HG02763 (cell line): Measurements from ENCODE around the gene CORO1C.
A peak's percentile ranks its signal among the peaks of the same experiment; 100 is the strongest.
"Not testable (repeated sequence)": the region's sequence is repeated elsewhere in the genome, so short reads cannot be mapped to it uniquely, and the experiment has no call there.

Source experiments
- ATAC-seq: cut with Tn5 transposase; IDR thresholded peaks from one replicate; pipeline ENCODE4 v1.9.1; 2021; ENCODE audit warnings: mild to moderate bottlenecking, moderate library complexity; ENCODE audit not compliant: unreplicated experiment

CORO1C gene

DNA sequence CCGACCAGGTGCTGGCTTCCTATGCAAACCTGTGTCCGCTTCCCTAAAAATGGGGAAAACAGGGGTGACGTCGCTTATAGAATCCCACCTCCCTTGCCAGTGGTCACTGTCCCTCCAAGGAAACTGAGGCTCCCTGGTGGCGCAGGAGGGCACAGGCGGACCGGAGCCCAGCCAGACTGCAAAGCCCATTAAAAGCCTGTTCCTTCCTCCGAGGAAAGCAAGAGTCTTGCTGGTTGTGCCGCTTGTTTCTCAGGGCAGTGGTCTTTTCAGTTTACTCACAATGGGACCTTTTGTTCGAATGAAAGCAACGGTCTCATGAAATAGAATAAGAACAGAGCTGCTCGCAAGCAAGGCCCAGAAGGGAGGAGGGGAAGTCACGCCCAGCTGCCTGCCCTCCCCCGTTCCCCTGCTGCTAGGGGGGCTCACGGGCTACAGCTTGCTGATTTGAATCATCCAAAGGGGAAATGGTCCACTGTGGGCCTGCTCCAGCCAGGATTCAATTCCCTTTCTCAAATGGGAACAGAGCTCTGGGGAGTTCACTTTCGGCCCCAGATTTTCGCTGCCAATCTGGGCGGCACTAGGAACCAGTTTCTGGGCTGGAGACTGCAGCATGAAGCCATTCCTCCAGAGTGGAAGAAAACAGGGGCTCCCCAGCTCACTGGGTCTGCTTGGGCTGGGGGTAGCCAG is 93.0 kb downstream of the CORO1C start:
- ATAC-seq, result no peak

DNA sequence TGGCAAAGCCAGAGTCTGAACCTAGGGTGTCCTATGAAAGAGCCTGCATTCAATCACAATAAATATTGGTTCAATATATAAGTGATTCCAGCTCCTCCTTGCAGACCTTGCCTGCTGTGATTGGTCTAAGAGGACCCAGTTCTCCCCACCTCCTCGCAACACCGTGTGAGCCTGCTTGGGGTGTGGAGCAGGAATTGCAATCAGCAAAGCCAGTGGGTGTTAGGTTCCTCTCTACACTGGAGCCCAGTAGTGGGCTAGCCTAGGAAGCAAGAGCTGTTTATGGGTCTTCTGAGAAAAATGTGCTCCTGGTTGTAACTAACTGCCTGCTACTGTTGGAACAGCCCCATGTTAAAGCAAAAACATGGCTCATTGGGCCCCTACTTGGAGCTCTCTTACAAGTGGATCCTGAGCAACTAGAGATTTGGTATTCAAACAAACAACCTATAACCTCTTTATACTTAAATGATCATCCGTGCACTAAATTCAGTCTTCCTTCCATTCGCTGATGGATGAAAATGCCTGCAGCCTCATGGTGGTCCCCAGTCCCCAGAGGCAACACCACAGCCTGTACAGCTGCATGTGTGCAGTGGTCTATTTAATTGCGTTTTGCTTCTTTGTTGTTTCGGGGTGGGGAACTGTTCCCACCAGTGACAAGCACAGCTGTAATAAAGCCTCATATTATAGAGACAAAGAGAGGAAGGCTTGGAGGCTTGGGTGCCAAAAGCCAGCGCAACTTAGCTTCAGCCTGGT is 93.9 kb downstream of the CORO1C start:
- no peak for ATAC-seq

DNA sequence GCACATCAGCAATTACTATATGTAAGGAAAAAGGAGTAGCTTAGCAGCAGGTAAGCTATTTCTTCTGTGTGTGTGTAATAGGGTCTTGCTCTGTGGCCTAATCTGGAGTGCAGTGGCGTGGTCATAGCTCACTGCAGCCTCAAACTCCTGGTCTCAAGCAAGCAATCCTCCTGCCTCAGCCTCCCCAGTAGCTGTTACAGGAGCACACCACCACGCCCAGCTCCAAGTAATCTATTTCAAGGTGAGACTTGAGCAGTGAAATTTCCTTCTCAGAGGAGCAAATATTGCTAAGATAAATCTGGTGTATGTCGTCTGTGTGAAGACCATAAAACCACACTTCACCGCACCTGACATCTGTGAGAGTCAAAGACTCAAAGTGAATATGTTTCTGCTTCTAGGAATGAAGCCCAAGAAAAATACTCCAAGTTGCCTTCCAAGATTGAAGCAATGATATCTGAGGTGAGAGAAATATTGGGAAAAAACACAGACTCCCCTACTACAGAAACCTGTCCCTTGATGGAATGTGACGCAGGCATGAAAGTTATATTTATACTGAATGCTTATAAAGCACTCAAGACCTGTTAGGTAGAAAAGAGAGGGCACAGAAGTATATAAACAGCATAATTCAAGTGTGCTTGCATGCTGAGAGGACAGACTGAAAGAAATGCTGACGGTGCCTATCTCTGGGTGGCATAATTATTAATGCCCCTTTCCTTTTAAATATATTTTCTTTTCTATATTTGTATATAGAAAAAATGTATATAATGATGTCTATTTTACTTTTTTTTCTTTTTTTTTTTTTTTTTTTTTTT is 95.1 kb downstream of the CORO1C start:
- no peak for ATAC-seq

DNA sequence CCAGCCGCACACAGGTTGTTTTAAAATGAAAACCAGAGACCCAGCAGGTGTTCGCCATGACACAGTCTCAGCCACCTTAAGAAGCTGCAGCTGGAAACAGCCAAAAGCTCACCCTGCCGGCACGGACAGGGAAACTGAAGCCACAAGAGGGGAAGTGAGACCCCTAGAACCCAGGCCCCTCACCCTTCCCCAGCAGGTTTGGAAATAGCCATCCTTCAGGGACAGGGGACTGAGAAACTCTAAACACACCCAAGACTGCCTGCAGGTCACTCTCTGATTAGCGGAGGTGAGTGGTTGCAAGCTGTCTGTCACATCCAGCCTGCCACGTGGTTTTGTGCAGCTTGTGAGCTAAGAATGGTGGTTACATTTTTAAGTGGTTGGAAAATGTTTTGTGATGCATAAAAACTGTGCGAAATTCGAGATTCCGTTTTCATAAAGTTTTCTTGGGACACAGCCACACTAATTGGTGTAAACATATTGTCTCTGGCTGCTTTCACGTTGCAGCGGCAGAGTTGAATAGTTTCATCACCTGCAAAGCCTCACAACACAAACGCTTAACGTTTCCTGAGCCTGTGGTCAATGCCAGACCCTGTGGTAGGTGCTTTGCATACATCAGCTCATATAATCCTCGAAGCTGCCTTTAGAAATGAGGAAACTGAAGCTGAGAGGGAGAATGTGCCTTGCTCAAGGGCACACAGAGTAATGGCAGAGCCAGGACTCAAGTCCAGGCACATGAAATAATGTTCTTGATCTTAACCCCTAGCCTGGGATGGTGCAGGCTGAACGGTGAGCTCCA is 95.9 kb downstream of the CORO1C start:
- ATAC-seq, result peak; percentile 41

DNA sequence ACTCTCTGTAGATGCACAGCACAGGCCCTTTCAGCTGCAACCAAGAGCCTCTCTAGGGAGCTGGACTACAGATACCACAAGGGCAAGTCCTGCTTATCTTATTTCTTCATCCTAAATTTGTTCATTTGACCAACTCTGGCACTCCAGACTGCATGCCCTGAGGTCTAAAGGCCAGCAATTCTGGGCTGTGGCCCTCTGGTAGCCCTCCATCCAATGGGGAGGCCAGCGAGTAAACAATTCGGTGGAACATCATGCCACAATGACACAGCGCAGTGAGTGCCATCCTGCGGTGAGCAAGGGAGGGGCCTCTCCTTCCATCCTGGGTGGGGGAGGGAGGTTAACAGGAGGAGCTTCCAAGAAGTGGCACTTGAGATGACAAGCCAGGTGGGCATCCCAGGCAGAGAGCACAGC is 97.0 kb downstream of the CORO1C start:
- ATAC-seq, result no peak

DNA sequence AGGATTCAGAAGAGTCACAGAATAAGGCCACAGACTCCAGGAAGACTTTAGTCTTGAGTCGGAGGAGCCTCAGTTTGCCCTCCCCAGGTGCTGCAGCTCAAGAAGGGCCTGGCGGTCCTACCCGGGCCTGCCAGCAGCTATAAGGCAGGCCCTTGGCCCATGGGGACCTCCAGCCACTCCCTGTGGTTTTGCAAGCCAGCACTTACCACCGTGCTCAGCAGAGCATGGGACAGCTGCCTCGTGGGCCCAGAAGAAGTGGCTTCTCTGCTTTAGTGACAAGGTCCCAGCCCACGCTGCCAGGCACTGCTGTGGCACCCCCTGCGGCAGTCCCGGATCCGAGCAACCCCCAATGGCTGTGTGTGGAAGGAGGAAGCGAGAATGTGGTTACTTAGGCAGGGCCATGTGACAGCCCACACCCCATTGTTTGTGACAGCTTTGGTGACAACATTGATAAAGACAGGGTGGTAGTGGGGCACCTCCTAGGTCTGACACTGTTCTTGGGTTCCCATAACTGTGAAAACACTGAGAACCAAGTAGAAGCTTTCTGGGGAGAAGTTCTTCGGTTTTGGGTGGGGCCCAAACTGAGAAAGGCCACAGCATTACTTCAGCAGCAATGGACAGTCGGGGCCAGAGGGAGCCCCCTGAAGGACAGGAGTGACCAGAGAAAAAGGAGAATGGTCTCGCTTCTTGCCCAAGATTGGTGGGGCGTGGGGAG is 97.6 kb downstream of the CORO1C start, which contains the start of gene SELPLG:
Gene SELPLG (minus strand): TSS at position 361 of the 715 bp plus-strand sequence. CDS start 9,587 bp downstream, outside the sequence.
- ATAC-seq, result peak; percentile 50

DNA sequence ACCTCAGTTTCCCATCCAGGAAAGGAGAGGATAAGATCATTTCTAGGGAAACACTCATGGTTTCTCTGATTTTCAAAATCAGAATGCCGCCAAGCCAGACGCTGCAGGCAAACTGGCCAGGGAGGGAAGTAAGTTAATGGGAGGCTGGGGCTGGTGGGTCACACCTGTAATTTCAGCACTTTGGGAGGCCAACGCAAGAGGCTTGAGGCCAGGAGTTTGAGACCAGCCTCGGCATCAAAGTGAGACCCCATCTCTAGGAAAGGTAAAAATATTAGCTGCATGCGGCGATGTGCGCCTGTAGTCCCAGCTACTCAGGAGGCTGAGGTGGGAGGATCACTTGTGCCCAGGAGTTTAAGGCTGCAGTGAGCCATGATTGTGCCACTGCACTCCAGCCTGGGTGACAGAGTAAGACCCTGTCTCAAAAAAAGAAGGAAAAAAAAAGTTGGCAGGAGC is 98.2 kb downstream of the CORO1C start:
- no peak for ATAC-seq

DNA sequence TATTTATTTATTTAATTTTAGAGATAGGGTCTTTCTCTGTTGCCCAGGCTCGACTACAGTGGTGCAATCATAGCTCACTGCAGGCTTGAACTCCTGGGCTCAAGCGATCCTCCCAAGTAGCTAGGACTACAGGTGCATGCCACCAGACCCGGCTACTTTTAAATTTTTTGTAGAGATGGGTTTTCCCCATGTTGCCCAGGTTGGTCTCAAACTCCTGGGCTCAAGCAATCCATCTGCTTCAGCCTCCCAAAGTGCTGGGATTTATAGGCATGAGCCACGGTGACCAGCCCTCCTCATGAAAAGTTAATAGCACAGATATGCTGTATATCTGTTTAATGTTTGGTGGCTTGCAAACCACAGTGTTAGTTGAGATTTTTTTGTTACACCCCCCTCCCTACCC is 100.1 kb downstream of the CORO1C start:
- not testable (repeated sequence) for ATAC-seq

DNA sequence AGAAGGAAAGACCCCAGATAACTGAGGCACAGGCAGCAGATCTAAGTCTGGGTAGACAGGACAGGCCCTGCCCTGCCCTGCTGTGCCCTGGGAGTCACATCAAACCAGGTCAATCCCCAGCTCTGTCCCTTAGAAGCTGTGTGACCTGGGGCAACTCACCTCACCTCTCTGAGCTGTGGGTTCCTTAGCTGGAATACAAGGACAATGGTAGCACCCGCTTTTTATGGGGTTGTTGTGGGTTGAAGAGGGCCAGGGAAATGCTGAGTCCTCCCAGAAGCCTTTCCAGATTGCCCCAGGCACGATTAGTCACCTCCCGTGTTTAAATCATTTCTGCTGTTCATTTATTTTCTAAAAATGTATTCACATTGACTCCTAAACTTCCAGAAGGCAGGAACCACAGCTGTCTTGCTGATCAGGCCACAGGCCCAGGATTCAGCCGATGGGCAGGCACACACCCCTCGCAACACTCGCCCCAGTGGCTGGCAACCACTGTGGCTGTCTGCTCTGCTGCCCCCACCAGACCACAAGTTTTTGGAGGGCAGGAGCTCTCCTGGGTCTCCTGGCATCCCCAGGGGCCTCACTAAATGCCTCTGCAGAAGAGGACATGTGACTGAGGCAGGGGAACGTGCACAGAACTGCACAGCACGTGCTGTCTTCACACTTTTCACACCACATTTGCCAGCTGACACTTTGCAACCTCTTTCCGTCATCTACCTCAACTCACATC is 100.7 kb downstream of the CORO1C start:
- ATAC-seq, result no peak

DNA sequence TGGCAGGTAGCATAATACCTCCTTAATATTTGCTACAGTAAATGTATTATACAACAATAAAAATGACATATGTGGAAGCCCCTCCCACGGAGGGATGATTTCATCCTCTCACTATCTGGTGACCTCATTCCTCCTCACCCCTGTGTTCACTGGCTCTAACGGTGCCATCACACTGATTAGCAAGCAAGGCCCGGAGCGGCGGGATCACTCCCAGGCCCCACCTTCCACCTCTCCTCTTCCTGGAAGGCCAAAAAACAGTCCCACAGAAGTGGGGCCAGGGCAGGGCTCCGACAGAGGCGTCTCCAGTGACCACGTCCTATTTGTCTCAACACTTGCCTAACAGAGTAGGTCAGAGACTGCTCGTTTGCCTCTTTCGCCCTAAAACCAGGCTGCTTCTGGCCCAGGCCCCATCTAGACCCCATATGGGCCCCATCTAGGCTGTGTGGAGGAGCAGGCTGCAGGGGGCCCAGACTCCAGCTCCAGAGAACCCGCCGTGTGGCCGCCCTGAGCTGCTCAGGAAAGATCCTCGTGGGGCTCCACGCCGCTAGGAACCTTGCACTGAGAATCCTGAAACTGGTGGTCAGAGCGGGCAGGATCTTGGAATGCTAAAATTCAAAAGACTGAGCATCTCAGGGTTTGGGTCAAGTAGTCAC is 101.4 kb downstream of the CORO1C start:
- no peak for ATAC-seq

DNA sequence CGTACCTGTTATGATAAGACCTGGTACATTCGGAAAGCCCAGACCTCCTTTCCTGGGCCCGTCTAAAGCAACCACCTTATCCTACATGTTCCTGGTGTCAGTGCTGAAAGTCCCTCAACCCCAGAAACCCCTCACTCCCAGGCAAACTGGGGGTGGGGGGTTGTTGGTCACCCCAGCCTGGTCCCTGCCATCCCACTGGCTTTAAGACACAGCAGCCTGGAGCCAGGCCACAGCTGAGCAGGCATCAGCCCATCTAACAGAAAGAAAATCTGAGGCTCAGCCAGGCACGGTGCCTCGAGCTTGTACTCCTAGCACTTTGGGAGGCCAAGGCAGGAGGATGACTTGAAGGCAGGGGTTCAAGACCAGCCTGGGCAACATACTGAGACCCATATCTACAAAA is 102.2 kb downstream of the CORO1C start:
- no peak for ATAC-seq

DNA sequence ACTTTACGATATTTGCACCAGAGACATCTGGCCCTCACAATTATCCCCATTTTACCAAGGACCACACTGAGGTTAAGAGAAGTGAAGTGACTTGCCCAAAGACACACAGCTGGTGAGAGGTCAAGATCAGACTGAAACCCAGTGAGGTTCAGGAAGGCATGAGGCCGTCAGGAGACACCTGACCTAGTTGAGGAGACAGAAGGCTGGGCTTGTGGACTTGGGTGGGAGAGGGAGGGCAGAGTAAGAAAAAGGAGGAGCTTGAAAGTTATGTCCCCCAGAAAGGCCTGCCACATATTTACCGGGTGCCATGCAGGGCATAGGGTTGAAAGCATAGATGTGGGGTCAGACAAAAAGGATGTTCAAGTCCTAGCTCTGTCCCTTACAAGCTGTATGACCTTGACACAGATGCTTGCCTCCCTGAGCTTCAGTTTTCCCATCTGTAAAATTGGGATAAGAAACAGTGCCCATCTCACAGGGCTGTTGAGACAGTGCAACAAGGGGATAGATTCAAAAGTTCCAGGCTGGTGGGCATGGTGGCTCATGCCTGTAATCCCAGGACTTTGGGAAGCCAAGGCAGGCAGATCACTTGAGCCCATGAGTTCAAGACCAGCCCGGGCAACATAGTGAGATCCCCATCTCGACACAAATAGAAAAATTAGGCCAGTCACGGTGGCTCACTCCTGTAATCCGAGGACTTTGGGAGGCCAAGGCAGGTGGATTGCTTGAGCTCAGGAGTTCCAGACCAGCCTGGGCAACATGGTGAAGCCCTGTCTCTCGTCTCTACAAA is 104.0 kb downstream of the CORO1C start:
- no peak for ATAC-seq

DNA sequence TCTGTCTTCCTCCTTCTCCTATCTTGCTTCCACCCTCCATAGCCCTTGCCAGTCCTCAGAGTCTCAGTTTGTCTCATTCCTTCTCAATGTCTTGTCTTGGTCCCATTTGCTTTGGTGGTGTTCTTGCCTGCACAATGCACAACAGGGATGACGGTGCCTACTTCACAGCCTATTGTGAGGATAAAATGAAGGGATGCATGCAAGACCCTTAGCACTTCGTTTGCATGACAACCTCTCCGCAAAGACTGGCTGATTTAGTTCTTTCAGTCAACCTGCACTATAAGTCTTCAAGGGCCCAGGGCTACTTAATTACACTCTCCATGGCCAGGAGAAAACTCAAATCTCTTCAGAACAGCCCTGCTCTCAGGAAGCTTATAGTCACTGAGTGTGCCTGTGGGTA is 106.1 kb downstream of the CORO1C start:
- no peak for ATAC-seq

DNA sequence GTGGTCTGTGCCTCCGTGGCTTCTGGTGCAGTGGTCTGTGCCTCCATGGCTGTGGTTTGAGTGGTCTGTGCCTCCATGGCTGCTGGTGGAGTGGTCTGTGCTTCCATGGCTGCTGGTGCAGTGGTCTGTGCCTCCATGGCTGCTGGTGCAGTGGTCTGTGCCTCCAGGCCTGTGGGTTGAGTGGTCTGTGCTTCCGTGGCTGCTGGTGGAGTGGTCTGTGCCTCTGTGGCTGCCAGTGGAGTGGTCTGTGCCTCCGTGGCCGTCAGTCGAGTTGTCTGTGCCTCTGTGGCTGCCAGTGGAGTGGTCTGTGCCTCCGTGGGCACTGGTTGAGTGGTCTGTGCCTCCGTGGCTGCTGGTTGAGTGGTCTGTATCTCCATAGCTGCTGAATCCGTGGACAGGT is 107.7 kb downstream of the CORO1C start:
- ATAC-seq, result no peak

DNA sequence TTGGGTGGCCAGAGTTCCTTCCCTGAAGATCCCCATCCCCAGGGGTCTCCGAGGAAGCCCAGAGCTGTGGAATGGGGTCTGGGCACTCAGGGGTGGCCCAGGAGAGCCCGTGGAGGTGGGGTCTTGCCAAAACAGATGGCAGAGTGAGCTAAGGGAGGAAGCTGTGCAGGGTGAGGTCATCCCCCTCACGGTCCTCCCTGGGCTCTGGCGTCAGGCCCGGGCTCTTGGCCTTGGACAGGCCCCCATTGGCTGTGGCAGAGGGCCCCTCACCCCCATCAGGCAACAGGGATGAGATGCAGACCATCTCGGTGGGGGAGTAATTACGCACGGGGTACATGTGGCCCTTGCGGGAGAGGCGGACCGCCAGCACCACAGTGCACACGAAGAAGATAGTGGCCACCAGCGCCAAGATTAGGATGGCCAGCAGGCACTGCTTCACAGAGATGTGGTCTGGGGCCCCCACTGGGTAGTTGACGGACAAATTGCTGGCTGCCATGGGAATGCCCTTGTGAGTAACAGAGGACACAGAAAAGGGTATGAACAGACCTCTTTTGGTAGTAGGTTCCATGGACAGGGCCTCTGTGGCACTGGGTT is 108.3 kb downstream of the CORO1C start:
- ATAC-seq, result no peak

DNA sequence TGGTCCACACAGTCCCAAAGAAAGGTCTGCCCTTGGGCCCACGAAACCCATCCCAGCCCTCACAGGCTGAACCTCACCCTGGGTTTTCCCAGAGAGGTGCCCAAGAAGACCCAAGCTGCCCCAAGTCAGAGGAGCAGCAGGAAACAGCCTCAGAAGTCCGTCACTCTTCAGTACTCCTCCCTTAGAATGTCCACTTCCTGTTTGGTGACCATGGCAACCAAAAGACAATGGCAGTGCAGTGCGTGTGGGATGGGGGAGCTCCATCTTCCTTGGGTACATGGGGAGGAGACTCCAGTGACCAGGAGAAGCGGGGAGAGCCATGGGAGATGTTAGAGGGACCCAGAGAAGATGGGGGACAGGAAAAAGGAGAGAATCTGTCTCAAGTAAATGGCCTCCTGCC is 108.9 kb downstream of the CORO1C start:
- ATAC-seq, result no peak

DNA sequence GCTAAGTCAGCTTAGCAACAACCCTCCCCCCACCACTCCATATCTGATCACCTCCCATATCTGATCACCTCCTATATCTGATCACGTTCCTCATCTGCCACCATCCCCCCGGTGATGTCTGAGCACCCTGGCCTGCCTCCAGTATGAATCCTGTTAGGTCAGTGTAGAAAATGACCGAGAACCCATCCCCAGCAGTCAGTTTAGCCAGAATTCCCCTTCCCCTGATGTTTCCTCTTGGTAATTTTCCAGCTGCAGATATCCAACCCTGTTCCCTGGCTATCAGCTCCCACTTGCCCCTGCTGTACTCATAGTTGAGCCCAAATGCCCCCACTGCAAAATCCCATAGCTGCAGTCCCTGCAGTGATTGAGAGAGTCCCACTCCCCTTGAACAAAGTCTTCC is 110.2 kb downstream of the CORO1C start:
- ATAC-seq, result no peak
